K562 (cell line): ENCODE measurements around the gene PCCA. TPM values are rescaled to one million over a fixed set of nuclear protein-coding genes. Genes with fewer than 3 reads are reported as not detected.

Experiments
- ATAC-seq: fragments of 200-7000 bp; cut with Tn5 transposase; 3 replicates; pipeline ENCODE4 v1.9.1; 2020; ENCODE audit warnings: moderate library complexity
- BruUV-seq: library from RNA; stranded (reverse); fragments of 400-500 nt; replicated peaks from 2 replicates; lab custom pipeline; 2021; lab: Mats Ljungman, UMichigan
- CTCF ChIA-PET: fragments of 300-600 bp; formaldehyde crosslinking; extraction: SDS; loops from one replicate; lab custom pipeline; 2021; ENCODE audit warnings: low intra/inter-chr PET ratio; lab: Yijun Ruan, JAX
- POLR2A ChIA-PET: fragments of 300-600, 350-650 bp; sonication (Branson Sonifier 250); formaldehyde crosslinking; extraction: SDS; loops from one replicate; lab custom pipeline; 2021; ENCODE audit warnings: antibody characterized with exemption, inconsistent platforms; lab: Yijun Ruan, JAX
- DNase-seq, 4 experiments: peaks; one replicate each; pipeline versions ENCODE4 v3.0.0 to v3.0.0-alpha.2; 2011 to 2018; ENCODE audit warnings: low spot score in 3 of 4, mixed read lengths in 3 of 4; ENCODE audit errors: extremely low read depth in 1 of 4
- FAIRE-seq: peaks from 2 replicates; lab custom pipeline; 2011; peaks lifted over from hg19 to GRCh38; lab: Jason Lieb, UNC
- H2AFZ ChIP-seq: 2 replicates; pipeline ENCODE4 v1.6.0; 2011; ENCODE audit warnings: low read depth, low read length, control low read depth, inconsistent platforms
- H3K27ac ChIP-seq: fragments of 200-600 bp; 3 replicates; pipeline ENCODE4 v1.8.0; 2011; ENCODE audit warnings: low read depth, mild to moderate bottlenecking, control low read depth, inconsistent platforms, low read length, moderate library complexity, mixed read lengths; ENCODE audit errors: extremely low read depth
- H3K27me3 ChIP-seq, 2 experiments: fragments of 300-600 bp in 1 of 2; 2 replicates in 1 of 2; 3 replicates in 1 of 2; pipeline versions ENCODE4 v1.6.0 to v1.8.0; 2011; ENCODE audit warnings: inconsistent platforms in 2 of 2, low read length in 2 of 2, mild to moderate bottlenecking in 1 of 2, mixed read lengths in 1 of 2, moderate library complexity in 1 of 2; ENCODE audit not compliant: control insufficient read depth in 2 of 2, insufficient read depth in 2 of 2
- H3K36me3 ChIP-seq: fragments of 300-600 bp; 3 replicates; pipeline ENCODE4 v1.8.0; 2011; ENCODE audit warnings: mild to moderate bottlenecking, low read length, inconsistent platforms; ENCODE audit not compliant: control insufficient read depth, insufficient read depth
- H3K4me1 ChIP-seq, 2 experiments: fragments of 200-600 bp in 1 of 2; replicated peaks in 1 of 2; 2 replicates in 1 of 2; 3 replicates in 1 of 2; pipeline versions ENCODE4 v1.5.1 to v1.8.0; 2011; ENCODE audit warnings: inconsistent platforms in 2 of 2, low read length in 2 of 2, mild to moderate bottlenecking in 1 of 2, mixed read lengths in 1 of 2, moderate library complexity in 1 of 2; ENCODE audit not compliant: control insufficient read depth in 2 of 2, insufficient read depth in 2 of 2
- H3K4me2 ChIP-seq: 2 replicates; pipeline ENCODE4 v1.6.1; 2011; ENCODE audit warnings: low read length, control low read depth, inconsistent platforms, mixed read lengths; ENCODE audit not compliant: insufficient read depth
- H3K4me3 ChIP-seq: fragments of 200-600 bp; sonication (generic), shearing (Covaris generic); 2 replicates; pipeline ENCODE4 v1.5.1; 2016; ENCODE audit warnings: control low read depth, inconsistent platforms
- H3K79me2 ChIP-seq: fragments of 200-600 bp; 3 replicates; pipeline ENCODE4 v1.8.0; 2011; ENCODE audit warnings: low read length, inconsistent platforms; ENCODE audit not compliant: control insufficient read depth, insufficient read depth
- H3K9ac ChIP-seq, 2 experiments: 2 replicates each; pipeline versions ENCODE4 v1.6.0 to v1.6.1; 2011; ENCODE audit warnings: low read depth in 2 of 2, low read length in 2 of 2, control low read depth in 1 of 2, inconsistent platforms in 1 of 2, mild to moderate bottlenecking in 1 of 2, mixed read lengths in 1 of 2; ENCODE audit not compliant: insufficient read depth in 1 of 2
- H3K9me1 ChIP-seq: one replicate; pipeline ENCODE4 v1.6.0; 2011; ENCODE audit warnings: inconsistent platforms, mild to moderate bottlenecking, low read length, moderate library complexity; ENCODE audit not compliant: control insufficient read depth, insufficient read depth
- H3K9me3 ChIP-seq: replicated peaks from 2 replicates; pipeline ENCODE4 v1.5.1; 2011; ENCODE audit warnings: low read depth, low read length, inconsistent platforms; ENCODE audit not compliant: control insufficient read depth, insufficient read depth
- H4K20me1 ChIP-seq: replicated peaks from 2 replicates; pipeline ENCODE4 v1.6.1; 2011; ENCODE audit warnings: low read length, inconsistent platforms, mixed read lengths; ENCODE audit not compliant: control insufficient read depth, insufficient read depth
- PPARD ChIP-seq: fragments of 250-450 bp; sonication (Bioruptor Pico); IDR thresholded peaks from 2 replicates; pipeline ENCODE4 v1.8.0; 2022; ENCODE audit warnings: inconsistent platforms, mild to moderate bottlenecking, moderate library complexity
- THAP7 ChIP-seq: fragments of 250-450 bp; sonication (Bioruptor Pico); IDR thresholded peaks from 2 replicates; pipeline ENCODE4 v1.5.0; 2021
- ZEB2 ChIP-seq: fragments of 450-650 bp; IDR thresholded peaks from 2 replicates; pipeline ENCODE4 v1.6.1; 2016
- ZNF830 ChIP-seq: fragments of 250-450 bp; sonication (Bioruptor Pico); IDR thresholded peaks from 2 replicates; pipeline ENCODE4 v1.5.0; 2021; ENCODE audit warnings: mild to moderate bottlenecking
- WGBS: fragments of 100-300 bp; shearing (Covaris generic); methylation state at CpG from one replicate; pipeline ENCODE4 v1.1.6; 2016; ENCODE audit warnings: low coverage, mixed read lengths; ENCODE audit not compliant: insufficient coverage; ENCODE audit errors: missing lambda C conversion rate; 5-methylcytosine and 5-hydroxymethylcytosine counted together
- in situ Hi-C: fragments of 300-500 bp; cut with MboI; formaldehyde crosslinking; loops from 4 replicates; pipeline ENCODE4 v1.15.0; 2018; ENCODE audit warnings: inconsistent platforms, mixed read lengths
- intact Hi-C: fragments of 100-400 bp; cut with micrococcal nuclease; formaldehyde crosslinking; loops from 2 replicates; pipeline ENCODE4 v1.14.2; 2022
- polyA plus RNA-seq, 8 experiments: library from polyadenylated mRNA; depleted of rRNA in 4 of 8; stranded (reverse) in 5 of 8; unstranded in 3 of 8; fragments of >200 nt; fragmentation: Nextera tagmentation in 2 of 8; fragmentation: Illumina TruSeq in 1 of 8; extraction: Ambion mirVana in 2 of 8; extraction: Trizol in 1 of 8; gene quantifications; 2 replicates each; pipeline versions ENCODE4 v1.2.1 to v1.2.3, GENCODE V29; 2011 to 2014; ENCODE audit warnings: inconsistent platforms in 1 of 8, missing spikeins in 1 of 8
- total RNA-seq, 7 experiments: library from RNA; depleted of rRNA in 6 of 7; stranded (reverse); fragments of >200 nt in 6 of 7; fragmentation: Illumina TruSeq in 2 of 7; extraction: Trizol in 2 of 7; gene quantifications; 2 replicates each; pipeline versions ENCODE4 v1.2.1 to v1.2.3, GENCODE V29; 2011 to 2021; ENCODE audit warnings: low replicate concordance in 1 of 7
- TF ChIP-seq, protein P1 (sequence below): sonication (generic); formaldehyde crosslinking; IDR thresholded peaks from 2 replicates; pipeline ENCODE4 v1.8.1; 2023; ENCODE audit warnings: mild to moderate bottlenecking, missing genetic modification reagents

Gene PCCA
- total and polyA plus RNA-seq, 9 of the 15 experiments (the other 6 are each of a cell fraction or from before 2014, with no cell fraction given), result 5.2 to 14.1 (median 9.7) TPM

DNA sequence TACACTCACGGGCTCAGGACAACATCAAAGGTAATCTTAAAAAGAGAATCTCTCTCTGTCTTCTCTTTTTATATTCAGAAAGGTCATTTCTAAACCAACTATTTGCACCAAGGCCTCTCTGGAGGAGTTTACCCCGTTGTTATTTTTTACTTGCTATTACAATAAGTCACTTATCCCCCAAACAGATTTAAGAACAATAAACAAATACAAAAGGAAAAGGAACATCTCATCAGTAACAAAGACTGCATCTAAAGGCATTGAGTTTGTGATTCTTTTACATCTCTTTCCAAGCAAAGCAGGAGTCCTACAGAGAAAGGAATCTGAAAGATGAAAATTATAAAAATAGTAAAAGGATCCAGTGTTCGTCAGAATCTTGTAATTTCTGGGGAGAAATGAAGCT lies 424.3 kb downstream of the PCCA start (continued):
- TF ChIP-seq THAP7 (CRISPR knock-in tag) (no peak), ZNF830 (CRISPR knock-in tag) (no peak), PPARD (CRISPR knock-in tag) (no peak)
- TF ChIP-seq, protein P1, sequence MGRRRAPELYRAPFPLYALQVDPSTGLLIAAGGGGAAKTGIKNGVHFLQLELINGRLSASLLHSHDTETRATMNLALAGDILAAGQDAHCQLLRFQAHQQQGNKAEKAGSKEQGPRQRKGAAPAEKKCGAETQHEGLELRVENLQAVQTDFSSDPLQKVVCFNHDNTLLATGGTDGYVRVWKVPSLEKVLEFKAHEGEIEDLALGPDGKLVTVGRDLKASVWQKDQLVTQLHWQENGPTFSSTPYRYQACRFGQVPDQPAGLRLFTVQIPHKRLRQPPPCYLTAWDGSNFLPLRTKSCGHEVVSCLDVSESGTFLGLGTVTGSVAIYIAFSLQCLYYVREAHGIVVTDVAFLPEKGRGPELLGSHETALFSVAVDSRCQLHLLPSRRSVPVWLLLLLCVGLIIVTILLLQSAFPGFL (CRISPR knock-in tag), result no peak

DNA sequence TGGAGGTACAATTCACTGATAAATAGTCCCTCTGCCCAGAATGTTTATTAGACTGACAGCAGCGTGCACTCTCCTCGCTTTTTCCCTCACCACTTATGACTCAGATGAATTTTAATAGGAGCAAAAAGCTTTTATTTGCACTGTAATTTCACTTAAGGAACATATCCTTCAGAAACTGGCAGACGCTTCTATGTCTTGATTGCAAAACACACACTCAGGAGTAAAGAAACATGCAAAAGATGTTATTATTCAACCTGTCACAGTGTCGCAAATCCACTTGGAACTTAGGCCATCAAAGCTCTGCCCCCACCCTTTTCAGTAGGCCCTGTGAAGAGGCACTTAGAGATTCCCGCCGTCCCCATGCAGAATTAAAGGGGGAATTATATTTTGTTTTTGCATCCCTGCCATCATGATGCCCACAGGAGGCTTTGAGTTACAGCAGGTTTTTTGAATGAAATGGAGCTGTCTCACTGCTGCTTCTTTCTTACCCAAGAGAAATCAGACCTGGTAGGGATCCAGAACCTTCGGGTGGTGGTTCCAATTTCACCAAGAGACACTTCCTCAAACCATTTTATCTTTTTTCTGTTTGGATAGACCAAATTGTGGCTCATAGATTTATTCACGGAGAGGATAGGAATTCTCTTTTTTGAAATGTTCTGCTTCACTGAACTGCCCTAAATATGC lies 425.2 kb downstream of the PCCA start:
- no peaks in the 10 kb centered on the region for H3K4me1 ChIP-seq
- no peak overlapping the region for H3K4me2 ChIP-seq
- H3K9ac ChIP-seq, result no peak overlapping the region
- no peak overlapping the region for H3K27ac ChIP-seq
- no peaks in the 10 kb centered on the region; the same call in 1 of the 2 replicates for H4K20me1 ChIP-seq
- DNase-seq (no peak), ATAC-seq (no peak), FAIRE-seq (no peak)
- H3K79me2 ChIP-seq, result no peaks in the 10 kb centered on the region
- TF ChIP-seq ZEB2, result no peak
- in situ Hi-C loops (loop anchor here (10.0 kb wide), 1 partner anchor 609 kb away; no protein-coding TSS in a partner anchor), intact Hi-C loops (loop anchor here (5.0 to 10.0 kb wide), 3 partner anchors 122 to 857 kb away; no protein-coding TSS in a partner anchor)
- no peaks in the 10 kb centered on the region for H3K9me1 ChIP-seq
- no peak overlapping the region for H2AFZ ChIP-seq
- H3K4me3 ChIP-seq, result no peak overlapping the region
- H3K27me3 ChIP-seq, result peaks cover 0 to 3% of the 10 kb centered on the region in 2 experiments; a peak in 1 of 5 replicates
- no peaks in the 10 kb centered on the region for H3K9me3 ChIP-seq
- POLR2A ChIA-PET, result no interaction called here
- no TSS peak for BruUV-seq
- WGBS, result 36% methylated on average over 8 of the region's 8 CpGs
- CTCF ChIA-PET, result interaction anchor here (1.1 to 2.7 kb wide), 3 partner anchors 471 to 614 kb away, joined by 4 to 22 read pairs (median 6); no protein-coding TSS in a partner anchor
- H3K36me3 ChIP-seq, result no peaks in the 10 kb centered on the region
